ENCODE measurements around the gene PPAT. TPM values are rescaled to one million over a fixed set of nuclear protein-coding genes. Genes with fewer than 3 reads are reported as not detected.

Gene PPAT
- total and polyA plus RNA-seq, 2 donors (not counting 3 experiments of a cell fraction or from before 2014, with no cell fraction given), result 4.3 to 25.5 TPM

DNA sequence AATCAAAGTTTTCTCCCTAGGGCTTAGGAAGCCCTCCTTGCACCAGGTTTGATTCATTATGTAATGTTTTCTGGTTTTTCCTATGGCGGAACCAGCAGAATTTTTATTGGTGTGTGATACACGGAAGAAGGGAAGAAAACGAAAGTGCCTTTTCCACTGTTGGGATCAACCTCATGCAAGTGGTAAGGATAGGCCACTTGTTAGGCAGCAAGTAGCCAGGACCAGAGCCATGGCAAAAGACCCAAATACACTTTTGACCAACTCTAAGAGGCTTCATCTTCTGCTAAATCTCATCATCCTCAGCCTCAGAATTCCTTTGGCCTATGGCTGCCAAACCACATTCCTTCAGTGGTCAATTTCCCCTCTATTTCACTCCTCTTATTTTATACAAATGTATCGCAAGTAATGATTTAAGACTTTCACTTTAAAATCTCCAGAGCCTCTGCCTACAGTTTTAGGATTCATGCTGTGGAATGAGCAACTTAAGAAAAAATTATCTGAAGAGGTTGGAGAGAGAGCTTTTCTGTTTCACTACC is 21.2 kb downstream of the PPAT start:
- no peaks in the 10 kb centered on the region for H3K9me1 ChIP-seq (replicated peaks; ENCODE audit: control insufficient read depth, extremely low read depth, insufficient read depth, low read length)
- no peaks in the 10 kb centered on the region for H4K20me1 ChIP-seq (replicated peaks; ENCODE audit: control insufficient read depth, extremely low read depth, insufficient read depth, low read length)
- H3K9ac ChIP-seq (replicated peaks; ENCODE audit: extremely low read depth, insufficient read depth, low read length), result no peak overlapping the region
- no peaks in the 10 kb centered on the region for H3K36me3 ChIP-seq (ENCODE audit: control insufficient read depth in 2 of 2, extremely low read depth in 1 of 2, insufficient read depth in 2 of 2, low read length in 2 of 2)
- POLR2A ChIA-PET, result no interaction called here
- H3K79me2 ChIP-seq (ENCODE audit: control insufficient read depth, insufficient read depth, low read length), result peaks cover 69% of the 10 kb centered on the region
- BruUV-seq (replicated peaks), result no TSS peak
- H3K4me3 ChIP-seq (replicated peaks in 1 of 3; ENCODE audit: insufficient read depth in 1 of 3, low read depth in 1 of 3, low read length in 3 of 3), result no peak overlapping the region
- H2AFZ ChIP-seq (ENCODE audit: low read depth, low read length), result no peak overlapping the region
- CTCF ChIA-PET, result interaction anchor here (1.6 kb wide), 1 partner anchor 27 kb away, joined by 3 read pairs; the partner anchor contains the start of gene AASDH
- dilution Hi-C loops (cut with MboI; ENCODE audit: extremely low pct_ligation_motif_present, low sequenced_read_pairs) (no loop called here), intact Hi-C loops (cut with micrococcal nuclease) (no loop called here)
- DNase-seq (ENCODE audit: low read depth, low spot score) (no peak), FAIRE-seq (no peak)
- H3K27me3 ChIP-seq (ENCODE audit: control insufficient read depth in 2 of 2, insufficient read depth in 2 of 2, low read length in 2 of 2), result no peaks in the 10 kb centered on the region
- H3K27ac ChIP-seq (ENCODE audit: insufficient read depth, low read depth, low read length), result no peak overlapping the region
- no peak overlapping the region for H3K4me2 ChIP-seq (ENCODE audit: insufficient read depth, low read length)
- H3K9me3 ChIP-seq (replicated peaks; ENCODE audit: control insufficient read depth, insufficient read depth, low read length), result no peaks in the 10 kb centered on the region
- H3K4me1 ChIP-seq (ENCODE audit: control insufficient read depth, extremely low read depth, insufficient read depth, low read length), result peaks cover 22% of the 10 kb centered on the region
- TF ChIP-seq FOS (IDR thresholded peaks at IDR 0.05; ENCODE audit: borderline replicate concordance, insufficient read depth, low read length), result no peak
- no peak for TF ChIP-seq POLR2A (IDR thresholded peaks at IDR 0.05; ENCODE audit: low read depth, low read length)
- TF ChIP-seq MYC (IDR thresholded peaks at IDR 0.05; ENCODE audit: low read depth, low read length), result no peak
- no peak for TF ChIP-seq EZH2 (IDR thresholded peaks at IDR 0.05; ENCODE audit: borderline replicate concordance, low read depth, low read length, severe bottlenecking)
- no peak for TF ChIP-seq MAX (IDR thresholded peaks at IDR 0.05; ENCODE audit: insufficient read depth, insufficient read length)
- no peak for TF ChIP-seq POLR2AphosphoS5 (IDR thresholded peaks at IDR 0.05; ENCODE audit: insufficient read depth, low read depth, low read length)
- TF ChIP-seq CTCF (IDR thresholded peaks at IDR 0.05; ENCODE audit: extremely low read depth in 1 of 2, insufficient read depth in 1 of 2, low read depth in 1 of 2, low read length in 2 of 2), result no peak
- TF ChIP-seq GATA2 (IDR thresholded peaks at IDR 0.05; ENCODE audit: insufficient read depth, insufficient read length, low read depth, low read length), result no peak
- no peak for TF ChIP-seq JUN (IDR thresholded peaks at IDR 0.05; ENCODE audit: borderline replicate concordance, insufficient read depth, insufficient read length, low read depth)
